NT2/D1 (cell line): ENCODE results near the gene STRIP2.

Source experiments
- SUZ12 ChIP-seq: IDR thresholded peaks from 2 replicates; pipeline ENCODE4 v1.6.1; 2011; ENCODE audit not compliant: insufficient read length, insufficient read depth; ENCODE audit errors: extremely low read depth
- YY1 ChIP-seq: IDR thresholded peaks from 2 replicates; pipeline ENCODE4 v1.6.1; 2011; ENCODE audit not compliant: insufficient read length, insufficient read depth
- ZNF274 ChIP-seq: IDR thresholded peaks from 2 replicates; pipeline ENCODE4 v1.6.1; 2011; ENCODE audit warnings: mild to moderate bottlenecking, low read depth, low read length

- no peak for TF ChIP-seq YY1
- no peak for TF ChIP-seq SUZ12
- TF ChIP-seq ZNF274 = no peak
These were observed 59.3 kb downstream of the STRIP2 start for GRCh38 chr7:129493555-129493954.
